ENCODE data around the gene RFFL.

The RFFL gene

DNA sequence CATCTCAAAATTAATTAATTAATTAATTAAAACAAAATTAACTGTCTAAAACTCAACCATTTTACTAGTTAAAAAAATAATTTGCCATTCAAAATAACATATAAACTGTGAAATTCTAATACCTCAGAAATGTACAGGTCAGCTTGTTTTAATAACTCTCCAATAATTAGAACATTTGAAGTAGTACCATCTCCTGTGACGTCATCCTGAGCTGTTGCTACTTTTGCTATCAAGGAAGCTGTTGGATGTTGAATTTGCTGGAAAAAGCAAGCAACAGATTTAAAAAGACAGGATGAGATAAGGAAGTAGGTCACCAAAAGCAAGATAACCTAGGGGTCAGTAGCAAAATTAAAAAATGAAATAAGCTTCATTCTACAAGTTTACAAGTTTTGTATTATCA, 105.1 kb downstream of the RFFL start:
- DNase-seq, result no peak

All from activated CD4-positive, alpha-beta T cell treated with anti-CD3 and anti-CD28 coated beads, Interleukin-2, amount 50 U/mL, for 16 hours (primary cell).